H9 (cell line): ENCODE measurements around the gene GPR42. TPM values are rescaled to one million over a fixed set of nuclear protein-coding genes. Genes with fewer than 3 reads are reported as not detected.

Experiments
- DNase-seq: peaks from one replicate; pipeline ENCODE4 v3.0.0-alpha.2; 2017
- H2AFZ ChIP-seq: one replicate; pipeline ENCODE4 v1.6.1; 2013; ENCODE audit warnings: mild to moderate bottlenecking, low read length, control low read depth, moderate library complexity
- H2AK5ac ChIP-seq: 2 replicates; pipeline ENCODE4 v1.6.1; 2013; ENCODE audit warnings: low read length, control low read depth, mixed read lengths; ENCODE audit not compliant: insufficient read length
- H2BK120ac ChIP-seq: one replicate; pipeline ENCODE4 v1.6.1; 2013; ENCODE audit warnings: low read depth, mild to moderate bottlenecking, low read length, control low read depth, inconsistent platforms; ENCODE audit not compliant: poor library complexity, severe bottlenecking
- H2BK12ac ChIP-seq: 2 replicates; pipeline ENCODE4 v1.6.1; 2013; ENCODE audit warnings: low read length, control low read depth, mixed read lengths, low read depth; ENCODE audit not compliant: insufficient read length
- H2BK15ac ChIP-seq: 2 replicates; pipeline ENCODE4 v1.6.1; 2013; ENCODE audit warnings: low read depth, low read length, control low read depth
- H2BK20ac ChIP-seq: one replicate; pipeline ENCODE4 v1.6.1; 2013; ENCODE audit warnings: low read depth, mild to moderate bottlenecking, low read length, control low read depth, inconsistent platforms; ENCODE audit not compliant: poor library complexity, severe bottlenecking
- H2BK5ac ChIP-seq: 2 replicates; pipeline ENCODE4 v1.6.1; 2013; ENCODE audit warnings: low read length, control low read depth, mixed read lengths; ENCODE audit not compliant: insufficient read length
- H3K14ac ChIP-seq: 2 replicates; pipeline ENCODE4 v1.6.1; 2013; ENCODE audit warnings: low read length, control low read depth; ENCODE audit not compliant: insufficient read depth
- H3K18ac ChIP-seq: 2 replicates; pipeline ENCODE4 v1.6.1; 2013; ENCODE audit warnings: low read depth, mild to moderate bottlenecking, mixed read lengths, low read length, control low read depth; ENCODE audit not compliant: insufficient read length
- H3K23ac ChIP-seq: 2 replicates; pipeline ENCODE4 v1.6.1; 2013; ENCODE audit warnings: low read length, control low read depth, mixed read lengths, low read depth; ENCODE audit not compliant: insufficient read length
- H3K23me2 ChIP-seq: 2 replicates; pipeline ENCODE4 v1.6.1; 2013; ENCODE audit warnings: low read depth, mild to moderate bottlenecking, mixed read lengths, low read length, control low read depth; ENCODE audit not compliant: insufficient read length, poor library complexity, severe bottlenecking
- H3K27ac ChIP-seq: 2 replicates; pipeline ENCODE4 v1.5.1; 2013; ENCODE audit warnings: low read length, control low read depth, mixed read lengths, low read depth; ENCODE audit not compliant: insufficient read length
- H3K27me3 ChIP-seq: 2 replicates; pipeline ENCODE4 v1.6.1; 2013; ENCODE audit warnings: low read length, control low read depth, inconsistent platforms; ENCODE audit not compliant: insufficient read depth
- H3K4ac ChIP-seq: 2 replicates; pipeline ENCODE4 v1.6.1; 2013; ENCODE audit warnings: low read depth, mild to moderate bottlenecking, control low read depth, inconsistent platforms, low read length, moderate library complexity
- H3K4me1 ChIP-seq: 2 replicates; pipeline ENCODE4 v1.6.1; 2013; ENCODE audit warnings: low read length, control low read depth, inconsistent platforms; ENCODE audit not compliant: insufficient read depth
- H3K4me2 ChIP-seq: 2 replicates; pipeline ENCODE4 v1.6.1; 2013; ENCODE audit warnings: low read length, control low read depth, mixed read lengths; ENCODE audit not compliant: insufficient read length, insufficient read depth
- H3K56ac ChIP-seq: 2 replicates; pipeline ENCODE4 v1.6.1; 2013; ENCODE audit warnings: low read depth, mild to moderate bottlenecking, mixed read lengths, low read length, control low read depth; ENCODE audit not compliant: insufficient read length
- H3K79me1 ChIP-seq: 2 replicates; pipeline ENCODE4 v1.6.1; 2013; ENCODE audit warnings: low read depth, mild to moderate bottlenecking, moderate library complexity, low read length, control low read depth, inconsistent platforms; ENCODE audit not compliant: insufficient read depth, poor library complexity, severe bottlenecking
- H3K79me2 ChIP-seq: 2 replicates; pipeline ENCODE4 v1.6.1; 2013; ENCODE audit warnings: low read length, control low read depth, inconsistent platforms; ENCODE audit not compliant: insufficient read depth
- H3K9ac ChIP-seq: 2 replicates; pipeline ENCODE4 v1.6.1; 2013; ENCODE audit warnings: low read length, control low read depth, mixed read lengths; ENCODE audit not compliant: insufficient read length; ENCODE audit errors: extremely low read depth
- H3K9me3 ChIP-seq: one replicate; pipeline ENCODE4 v1.6.1; 2013; ENCODE audit warnings: low read depth, low read length, inconsistent platforms; ENCODE audit not compliant: control insufficient read depth
- H3T11ph ChIP-seq: one replicate; pipeline ENCODE4 v1.6.1; 2013; ENCODE audit warnings: mild to moderate bottlenecking, low read length, control low read depth, inconsistent platforms
- H4K20me1 ChIP-seq: one replicate; pipeline ENCODE4 v1.6.1; 2013; ENCODE audit not compliant: control insufficient read depth, insufficient read length, insufficient read depth
- H4K5ac ChIP-seq: 2 replicates; pipeline ENCODE4 v1.6.1; 2013; ENCODE audit warnings: low read depth, mild to moderate bottlenecking, mixed read lengths, low read length, control low read depth; ENCODE audit not compliant: insufficient read length
- H4K8ac ChIP-seq: replicated peaks from 2 replicates; pipeline ENCODE4 v1.6.1; 2013; ENCODE audit warnings: low read length, control low read depth, mixed read lengths, low read depth; ENCODE audit not compliant: insufficient read length
- H4K91ac ChIP-seq: 2 replicates; pipeline ENCODE4 v1.6.1; 2013; ENCODE audit warnings: low read depth, mild to moderate bottlenecking, moderate library complexity, mixed read lengths, low read length, control low read depth; ENCODE audit not compliant: insufficient read length
- H3K27ac Mint-ChIP-seq, 3 experiments: 2 replicates in 2 of 3; 3 replicates in 1 of 3; pipeline ENCODE4 v1.8.0; 2020 to 2021; ENCODE audit warnings: mixed read lengths in 3 of 3, mild to moderate bottlenecking in 1 of 3, moderate library complexity in 1 of 3
- H3K27me3 Mint-ChIP-seq: 2 replicates; pipeline ENCODE4 v1.8.0; 2021; ENCODE audit warnings: low read depth, mild to moderate bottlenecking, moderate library complexity, mixed read lengths
- H3K36me3 Mint-ChIP-seq, 3 experiments: 2 replicates in 2 of 3; 3 replicates in 1 of 3; pipeline ENCODE4 v1.8.0; 2020 to 2021; ENCODE audit warnings: low read depth in 3 of 3, mixed read lengths in 3 of 3; ENCODE audit not compliant: insufficient read depth in 1 of 3
- H3K4me1 Mint-ChIP-seq, 2 experiments: 2 replicates each; pipeline ENCODE4 v1.8.0; 2020; ENCODE audit warnings: mixed read lengths in 2 of 2
- H3K4me3 Mint-ChIP-seq, 2 experiments: 2 replicates in 1 of 2; 3 replicates in 1 of 2; pipeline ENCODE4 v1.8.0; 2020 to 2021; ENCODE audit warnings: mild to moderate bottlenecking in 2 of 2, mixed read lengths in 2 of 2, moderate library complexity in 1 of 2
- H3K9me3 Mint-ChIP-seq, 2 experiments: 2 replicates in 1 of 2; 3 replicates in 1 of 2; pipeline ENCODE4 v1.8.0; 2020; ENCODE audit warnings: mild to moderate bottlenecking in 2 of 2, mixed read lengths in 2 of 2, moderate library complexity in 1 of 2
- CTCF ChIP-seq: fragments of 200-600 bp; sonication (generic); conservative IDR thresholded peaks from 3 replicates; pipeline ENCODE4 v1.8.0; 2021; ENCODE audit warnings: antibody characterized with exemption, mild to moderate bottlenecking
- WGBS: extraction: QIAGEN DNeasy Blood & Tissue Kit; methylation state at CpG from one replicate; pipeline ENCODE4 v1.1.7; 2013; ENCODE audit warnings: missing lambda C conversion rate, low lambda C conversion rate, mixed read lengths; ENCODE audit not compliant: insufficient read length; ENCODE audit errors: extremely low coverage; 5-methylcytosine and 5-hydroxymethylcytosine counted together
- total RNA-seq: library from RNA; stranded (reverse); gene quantifications from 2 replicates; pipeline ENCODE4 v1.2.1, GENCODE V29; 2021

GPR42 gene
- total RNA-seq, 1 experiment from 2014 or later: not detected

GRCh38 chr19:35399231-35399630 lies 28.4 kb downstream of the GPR42 start:
- H3K4me2 ChIP-seq: no peak overlapping the region
- H2BK15ac ChIP-seq: no peak overlapping the region
- no peak overlapping the region for H2AK5ac ChIP-seq
- no peaks in the 10 kb centered on the region for H3K4me1 ChIP-seq
- no peak overlapping the region for H4K5ac ChIP-seq
- H3K4ac ChIP-seq: no peak overlapping the region
- no peak overlapping the region for H3K56ac ChIP-seq
- no peaks in the 10 kb centered on the region for H3K4me1 Mint-ChIP-seq
- H3K14ac ChIP-seq: no peak overlapping the region
- H2AFZ ChIP-seq: no peak overlapping the region
- WGBS: no CpG with 5 or more reads among the region's 4 CpGs
- no peak overlapping the region for H3K18ac ChIP-seq
- no peaks in the 10 kb centered on the region for H3K79me1 ChIP-seq
- no peak overlapping the region for H2BK5ac ChIP-seq
- DNase-seq: no peak
- H4K20me1 ChIP-seq: no peaks in the 10 kb centered on the region
- TF ChIP-seq CTCF: no peak
- H3K23me2 ChIP-seq: no peaks in the 10 kb centered on the region
- no peak overlapping the region for H3T11ph ChIP-seq
- no peaks in the 10 kb centered on the region for H3K9me3 ChIP-seq
- no peak overlapping the region for H2BK120ac ChIP-seq
- H3K9ac ChIP-seq: no peak overlapping the region
- H3K79me2 ChIP-seq: no peaks in the 10 kb centered on the region
- no peak overlapping the region for H4K91ac ChIP-seq
- H3K27ac Mint-ChIP-seq: no peak overlapping the region
- no peak overlapping the region for H4K8ac ChIP-seq
- no peak overlapping the region for H3K23ac ChIP-seq
- no peak overlapping the region for H2BK20ac ChIP-seq
- no peaks in the 10 kb centered on the region for H3K27me3 ChIP-seq
- H3K36me3 Mint-ChIP-seq: no peaks in the 10 kb centered on the region
- H3K9me3 Mint-ChIP-seq: no peaks in the 10 kb centered on the region; a peak in 1 of 5 replicates
- H3K27me3 Mint-ChIP-seq: peaks cover 2% of the 10 kb centered on the region; the same call in 1 of the 2 replicates
- H3K27ac ChIP-seq: no peak overlapping the region
- H3K4me3 Mint-ChIP-seq: no peak overlapping the region
- H2BK12ac ChIP-seq: no peak overlapping the region
